ENCODE results near the gene ANKRD23. TPM values are rescaled to one million over a fixed set of nuclear protein-coding genes. Genes with fewer than 3 reads are reported as not detected.

The ANKRD23 gene
- total RNA-seq, 2 experiments from 2014 or later = 6.5 to 6.7 TPM

GRCh38 chr2:96870626-96871255, 26.9 kb upstream of the ANKRD23 start:
- DNase-seq (ENCODE audit: low spot score) = no peak
- Histone ChIP-seq H3K9me2 (ENCODE audit: insufficient read depth, low read length) (no peaks in the 10 kb centered on the region), H3K27ac (ENCODE audit: low read depth, low read length, poor library complexity, severe bottlenecking) (no peak overlapping the region), H3K9me3 (ENCODE audit: low read length) (no peaks in the 10 kb centered on the region), H2AFZ (ENCODE audit: low read length) (no peak overlapping the region), H3K36me3 (ENCODE audit: insufficient read depth, low read length) (no peaks in the 10 kb centered on the region), H4K20me1 (ENCODE audit: insufficient read depth, low read length) (no peaks in the 10 kb centered on the region), H3K4me3 (ENCODE audit: low read depth, low read length, poor library complexity, severe bottlenecking) (no peak overlapping the region), H3K79me2 (ENCODE audit: insufficient read depth, low read depth, low read length) (no peaks in the 10 kb centered on the region), H3K4me2 (ENCODE audit: low read length) (no peak overlapping the region), H3K4me1 (ENCODE audit: insufficient read depth, low read length, poor library complexity, severe bottlenecking) (peaks cover 16% of the 10 kb centered on the region)
- CTCF ChIA-PET (ENCODE audit: unreplicated experiment) = no interaction called here
- POLR2A ChIA-PET = interaction anchor here (0.6 kb wide), 1 partner anchor 11 kb away, joined by 4 read pairs; no protein-coding TSS in a partner anchor
- intact Hi-C loops (cut with micrococcal nuclease; ENCODE audit: unreplicated experiment) = no loop called here
- BruUV-seq (replicated peaks) = no TSS peak
- no peak for TF ChIP-seq CTCF (conservative IDR thresholded peaks at IDR 0.05; ENCODE audit: low read length)
- TF ChIP-seq EZH2phosphoT487 (IDR thresholded peaks at IDR 0.05; ENCODE audit: borderline replicate concordance, low read depth, low read length) = no peak

GRCh38 chr2:96869822-96870625, 26.2 kb upstream of the ANKRD23 start, which contains the start of gene SEMA4C:
TSS of gene SEMA4C (minus strand) at chr2:96870080. CDS start at chr2:96867886, 2,194 bp downstream.
- intact Hi-C loops (cut with micrococcal nuclease; ENCODE audit: unreplicated experiment) = no loop called here
- DNase-seq (ENCODE audit: low spot score) = no peak

More at GRCh38 chr2:96869822-96870625, 26.2 kb upstream of the ANKRD23 start, which contains the start of gene SEMA4C:
- H3K36me3 ChIP-seq (ENCODE audit: insufficient read depth, low read length) = no peaks in the 10 kb centered on the region
- H3K4me3 ChIP-seq (ENCODE audit: low read depth, low read length, poor library complexity, severe bottlenecking) = peak within 1 kb of the TSS; percentile 61
- H3K27ac ChIP-seq (ENCODE audit: low read depth, low read length, poor library complexity, severe bottlenecking) = no peak within 1 kb of the TSS
- H3K4me1 ChIP-seq (ENCODE audit: insufficient read depth, low read length, poor library complexity, severe bottlenecking) = peaks cover 16% of the 10 kb centered on the region
- H3K9me2 ChIP-seq (ENCODE audit: insufficient read depth, low read length) = no peaks in the 10 kb centered on the region
- H3K4me2 ChIP-seq (ENCODE audit: low read length) = peak within 1 kb of the TSS; percentile 59
- ChIA-PET POLR2A (no interaction called here), CTCF (ENCODE audit: unreplicated experiment) (no interaction called here)
- no TSS peak for BruUV-seq (replicated peaks)
- H2AFZ ChIP-seq (ENCODE audit: low read length) = no peak within 1 kb of the TSS
- no peaks in the 10 kb centered on the region for H4K20me1 ChIP-seq (ENCODE audit: insufficient read depth, low read length)
- no peaks in the 10 kb centered on the region for H3K9me3 ChIP-seq (ENCODE audit: low read length)
- TF ChIP-seq CTCF (conservative IDR thresholded peaks at IDR 0.05; ENCODE audit: low read length) (no peak), EZH2phosphoT487 (IDR thresholded peaks at IDR 0.05; ENCODE audit: borderline replicate concordance, low read depth, low read length) (no peak)
- H3K79me2 ChIP-seq (ENCODE audit: insufficient read depth, low read depth, low read length) = no peaks in the 10 kb centered on the region

Data from OCI-LY7 (cell line).